ENCODE results near the gene BTBD2. TPM values are rescaled to one million over a fixed set of nuclear protein-coding genes. Genes with fewer than 3 reads are reported as not detected.
A peak's percentile ranks its signal among the peaks of the same experiment; 100 is the strongest.

The BTBD2 gene
- total and polyA plus RNA-seq, 2 experiments from 2014 or later: 23.8 to 130 TPM

DNA sequence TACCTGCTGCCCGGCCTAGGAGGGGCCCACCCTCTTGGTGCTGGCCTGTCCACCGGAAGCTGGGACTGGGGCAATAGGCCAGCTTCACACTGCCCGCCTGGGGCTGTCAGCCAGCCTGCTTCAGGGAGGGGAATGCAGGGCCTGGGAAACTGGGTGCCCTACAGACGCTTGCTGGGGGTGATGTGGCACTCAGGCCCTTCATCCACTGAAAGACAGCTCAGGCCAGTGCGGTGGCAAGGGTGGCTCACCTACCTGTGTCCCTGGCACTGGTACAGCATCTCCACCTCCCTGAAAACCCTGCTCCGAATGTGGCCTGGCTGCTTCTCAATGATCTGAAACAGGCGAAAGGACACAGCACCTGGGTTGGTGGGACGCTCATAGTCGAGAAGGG is 27.7 kb upstream of the BTBD2 start:
- peaks cover 8% of the 10 kb centered on the region; the same call in 1 of the 2 replicates for H3K36me3 ChIP-seq (ENCODE audit: insufficient read depth)
- DNase-seq (ENCODE audit: low spot score) (no peak), ATAC-seq (no peak)
- no peaks in the 10 kb centered on the region for H3K27me3 ChIP-seq (ENCODE audit: insufficient read depth)
- H2AFZ ChIP-seq: no peak overlapping the region
- peak overlapping the region; percentile 45; the same call in 1 of the 3 replicates for H3K4me3 Mint-ChIP-seq
- peaks cover 15% of the 10 kb centered on the region for H3K4me1 ChIP-seq (ENCODE audit: insufficient read depth)
- H3K27me3 Mint-ChIP-seq (ENCODE audit: insufficient read depth, low read depth, poor library complexity): peaks cover 12% of the 10 kb centered on the region
- no peak overlapping the region for H3K4me3 ChIP-seq
- peaks cover 5% of the 10 kb centered on the region; the same call in 2 of the 3 replicates for H3K4me1 Mint-ChIP-seq
- H3K9me2 ChIP-seq (ENCODE audit: insufficient read depth): no peaks in the 10 kb centered on the region
- peaks cover 14% of the 10 kb centered on the region; the same call in 2 of the 3 replicates for H3K36me3 Mint-ChIP-seq (ENCODE audit: low read depth)
- peaks cover 23% of the 10 kb centered on the region for H3F3A ChIP-seq (replicated peaks; ENCODE audit: low read depth)
- H3K4me2 ChIP-seq: no peak overlapping the region; the same call in 1 of the 2 replicates
- peaks cover 6% of the 10 kb centered on the region for H4K20me1 ChIP-seq (replicated peaks; ENCODE audit: insufficient read depth)
- H3K27ac ChIP-seq (ENCODE audit: low read depth): peak overlapping the region; percentile 99
- peaks cover 9% of the 10 kb centered on the region for H3K79me2 ChIP-seq (replicated peaks; ENCODE audit: insufficient read depth)
- TF ChIP-seq ZNF331 (CRISPR knock-in tag; IDR thresholded peaks at IDR 0.05; ENCODE audit: low read depth) (no peak), NANOG (IDR thresholded peaks at IDR 0.05; ENCODE audit: borderline replicate concordance) (no peak), CREB1 (CRISPR knock-in tag; IDR thresholded peaks at IDR 0.05; ENCODE audit: low read depth) (no peak), EZH2phosphoT487 (IDR thresholded peaks at IDR 0.05; ENCODE audit: unreplicated experiment) (no peak), EZH2 (IDR thresholded peaks at IDR 0.05; ENCODE audit: low read depth, unreplicated experiment) (no peak), ZNF114 (CRISPR knock-in tag; IDR thresholded peaks at IDR 0.05) (no peak), POLR2AphosphoS5 (IDR thresholded peaks at IDR 0.05; ENCODE audit: low read depth) (no peak), ZNF462 (CRISPR knock-in tag; IDR thresholded peaks at IDR 0.05) (no peak), STAT1 (IDR thresholded peaks at IDR 0.05; ENCODE audit: unreplicated experiment) (no peak), ETS1 (IDR thresholded peaks at IDR 0.05) (no peak), CTCF (conservative IDR thresholded peaks at IDR 0.05; ENCODE audit: low read depth in 2 of 2) (no peak), JUNB (IDR thresholded peaks at IDR 0.05; ENCODE audit: unreplicated experiment) (no peak), REST (IDR thresholded peaks at IDR 0.05; ENCODE audit: unreplicated experiment) (no peak)
- peak overlapping the region; percentile 91 for H3K27ac Mint-ChIP-seq
- H3K9me3 Mint-ChIP-seq: no peaks in the 10 kb centered on the region
